ENCODE measurements around the gene FAM20C.

Gene FAM20C

GRCh38 chr7:191981-192649 is at the start of gene FAM20C:
Gene FAM20C (plus strand): TSS chr7:192571. CDS start chr7:193200, 629 bp downstream.
- no peak for DNase-seq

- DNase-seq: no peak
Measured at GRCh38 chr7:143145-143751, 49.1 kb upstream of the FAM20C start.

- no peak for DNase-seq
Measured at GRCh38 chr7:143811-144453, 48.4 kb upstream of the FAM20C start.

- DNase-seq: no peak
Measured at GRCh38 chr7:144454-144826, 47.9 kb upstream of the FAM20C start.

- no peak for DNase-seq
Measured at GRCh38 chr7:145863-146262, 46.5 kb upstream of the FAM20C start.

- no peak for DNase-seq
Measured at GRCh38 chr7:148543-148931, 43.8 kb upstream of the FAM20C start.

GRCh38 chr7:148932-149790 is 43.2 kb upstream of the FAM20C start:
- DNase-seq: peak; percentile 93

GRCh38 chr7:149791-150636 is 42.4 kb upstream of the FAM20C start:
- no peak for DNase-seq

GRCh38 chr7:150811-151221 is 41.6 kb upstream of the FAM20C start:
- DNase-seq: no peak

GRCh38 chr7:151346-152050 is 40.9 kb upstream of the FAM20C start:
- no peak for DNase-seq

GRCh38 chr7:152702-153391 is 39.5 kb upstream of the FAM20C start:
- no peak for DNase-seq

GRCh38 chr7:153604-154003 is 38.8 kb upstream of the FAM20C start:
- DNase-seq: no peak

GRCh38 chr7:154096-154799 is 38.1 kb upstream of the FAM20C start:
- no peak for DNase-seq

- no peak for DNase-seq
Measured at GRCh38 chr7:155469-155900, 36.9 kb upstream of the FAM20C start.

GRCh38 chr7:156111-157007 is 36.0 kb upstream of the FAM20C start:
- DNase-seq: no peak

GRCh38 chr7:157008-157310 is 35.4 kb upstream of the FAM20C start:
- DNase-seq: no peak

GRCh38 chr7:157771-158625 is 34.4 kb upstream of the FAM20C start:
- no peak for DNase-seq

- DNase-seq: no peak
Measured at GRCh38 chr7:158771-159170, 33.6 kb upstream of the FAM20C start.
